Measurements from ENCODE around the gene ENDOG.
"Not testable (repeated sequence)": the region's sequence is repeated elsewhere in the genome, so short reads cannot be mapped to it uniquely, and the experiment has no call there.

The ENDOG gene

GRCh38 chr9:128863647-128864046 is 45.3 kb downstream of the ENDOG start:
- Histone ChIP-seq H3K27me3 (ENCODE audit: control insufficient read depth in 3 of 3, insufficient read depth in 3 of 3, low read depth in 1 of 3, low read length in 3 of 3) (no peaks in the 10 kb centered on the region), H3K23ac (ENCODE audit: low read depth, low read length, poor library complexity) (no peak overlapping the region), H3K14ac (ENCODE audit: low read length) (no peak overlapping the region), H3K4me3 (ENCODE audit: low read length in 2 of 2) (no peak overlapping the region), H3K9ac (ENCODE audit: low read depth, low read length, poor library complexity) (no peak overlapping the region), H3K4me2 (ENCODE audit: insufficient read depth, low read length, poor library complexity, severe bottlenecking) (no peak overlapping the region), H2BK5ac (ENCODE audit: low read length) (no peak overlapping the region), H4K8ac (ENCODE audit: low read depth, low read length) (no peak overlapping the region), H2AFZ (ENCODE audit: low read length) (peak overlapping the region; percentile 66), H2BK15ac (ENCODE audit: low read length) (no peak overlapping the region), H2BK120ac (ENCODE audit: low read depth, low read length) (no peak overlapping the region), H3K9me3 (replicated peaks in 1 of 2; ENCODE audit: control insufficient read depth in 2 of 2, insufficient read depth in 1 of 2, low read depth in 1 of 2, low read length in 2 of 2) (no peaks in the 10 kb centered on the region), H3K18ac (ENCODE audit: low read length) (no peak overlapping the region), H3K36me3 (replicated peaks in 1 of 2; ENCODE audit: control insufficient read depth in 2 of 2, insufficient read depth in 2 of 2, low read length in 2 of 2) (no peaks in the 10 kb centered on the region), H4K91ac (ENCODE audit: low read depth, low read length, poor library complexity) (no peak overlapping the region), H2AK5ac (ENCODE audit: low read depth, low read length) (no peak overlapping the region), H2BK12ac (ENCODE audit: low read length) (no peak overlapping the region), H3K27ac (replicated peaks; ENCODE audit: low read length) (no peak overlapping the region), H3K4me1 (ENCODE audit: control insufficient read depth in 2 of 2, insufficient read depth in 1 of 2, low read depth in 1 of 2, low read length in 2 of 2) (peaks cover 2 to 3% of the 10 kb centered on the region in 2 donors), H3K79me1 (ENCODE audit: low read depth, low read length) (peaks cover 2% of the 10 kb centered on the region), H3K4ac (ENCODE audit: low read length) (no peak overlapping the region)
- DNase-seq (ENCODE audit: low spot score), result peak; percentile 65
- no CpG with 5 or more reads among the region's 10 CpGs for WGBS, 2 donors (ENCODE audit: extremely low coverage in 2 of 2, insufficient read length in 2 of 2, insufficient replicate concordance in 1 of 2)

DNA sequence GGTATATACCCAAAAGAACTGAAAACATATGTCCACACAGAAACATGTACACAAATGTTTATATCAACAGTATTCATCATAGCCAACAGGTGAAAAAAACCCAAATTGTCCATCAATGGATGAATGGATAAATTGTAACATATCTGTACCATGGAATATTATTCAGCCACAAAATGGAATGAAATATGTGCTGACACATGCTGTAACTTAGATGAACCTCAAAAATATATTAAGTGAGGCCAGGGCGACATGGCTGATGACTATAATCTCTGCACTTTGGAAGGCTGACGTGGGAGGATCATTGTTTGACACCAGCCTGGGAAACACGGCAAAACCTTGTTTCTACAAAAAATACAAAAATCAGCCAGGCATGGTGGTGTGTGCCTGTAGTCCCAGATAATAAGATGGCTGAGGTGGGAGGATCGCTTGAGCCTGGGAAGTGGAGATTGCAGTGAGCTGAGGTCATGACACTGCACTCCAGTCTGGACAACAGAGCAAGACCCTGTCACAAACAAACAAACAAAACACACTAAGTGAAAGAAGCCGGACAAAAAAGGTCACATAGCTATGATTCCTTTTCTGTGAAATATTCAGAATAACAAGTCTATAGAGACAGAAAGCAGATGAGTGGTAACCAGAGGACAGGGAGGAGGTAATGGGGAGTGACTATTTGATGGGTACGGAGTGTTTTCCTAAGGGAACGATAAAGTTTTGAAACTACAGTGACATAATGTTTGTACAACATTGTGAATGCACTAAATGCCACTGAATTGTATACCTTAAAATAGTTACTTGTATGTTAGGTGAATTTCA is 52.0 kb downstream of the ENDOG start:
- no peak overlapping the region for H3K9ac ChIP-seq (ENCODE audit: low read depth, low read length, poor library complexity)
- H2BK5ac ChIP-seq (ENCODE audit: low read length), result no peak overlapping the region

DNA sequence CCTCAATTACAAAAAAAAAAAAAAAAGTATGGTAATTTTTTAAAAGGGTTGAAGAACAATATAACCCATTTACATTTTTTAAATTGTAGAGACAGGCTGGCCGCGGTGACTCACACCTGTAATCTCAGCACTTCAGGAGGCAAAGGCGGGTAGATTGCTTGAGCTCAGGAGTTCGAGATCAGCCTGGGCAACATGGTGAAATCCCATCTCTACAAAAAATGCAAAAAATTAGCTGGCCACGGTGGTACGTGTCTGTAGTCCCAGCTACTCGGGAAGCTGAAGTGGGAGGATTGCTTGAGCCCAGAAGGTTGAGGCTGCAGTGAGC is 52.6 kb downstream of the ENDOG start:
- H2BK5ac ChIP-seq (ENCODE audit: low read length); H2BK120ac ChIP-seq (ENCODE audit: low read depth, low read length); H3K27ac ChIP-seq (replicated peaks; ENCODE audit: low read length); H3K36me3 ChIP-seq (replicated peaks in 1 of 2; ENCODE audit: control insufficient read depth in 2 of 2, insufficient read depth in 2 of 2, low read length in 2 of 2); H2AK5ac ChIP-seq (ENCODE audit: low read depth, low read length); H4K8ac ChIP-seq (ENCODE audit: low read depth, low read length); H3K4ac ChIP-seq (ENCODE audit: low read length); H3K9ac ChIP-seq (ENCODE audit: low read depth, low read length, poor library complexity); H3K18ac ChIP-seq (ENCODE audit: low read length); H3K4me2 ChIP-seq (ENCODE audit: insufficient read depth, low read length, poor library complexity, severe bottlenecking); H3K9me3 ChIP-seq (replicated peaks in 1 of 2; ENCODE audit: control insufficient read depth in 2 of 2, insufficient read depth in 1 of 2, low read depth in 1 of 2, low read length in 2 of 2); H3K14ac ChIP-seq (ENCODE audit: low read length); H2BK15ac ChIP-seq (ENCODE audit: low read length); H3K23ac ChIP-seq (ENCODE audit: low read depth, low read length, poor library complexity); H3K27me3 ChIP-seq (ENCODE audit: control insufficient read depth in 3 of 3, insufficient read depth in 3 of 3, low read depth in 1 of 3, low read length in 3 of 3); H3K4me1 ChIP-seq (ENCODE audit: control insufficient read depth in 2 of 2, insufficient read depth in 1 of 2, low read depth in 1 of 2, low read length in 2 of 2); DNase-seq (ENCODE audit: low spot score); H3K4me3 ChIP-seq (ENCODE audit: low read length in 2 of 2); H2AFZ ChIP-seq (ENCODE audit: low read length); H4K91ac ChIP-seq (ENCODE audit: low read depth, low read length, poor library complexity); H3K79me1 ChIP-seq (ENCODE audit: low read depth, low read length); H2BK12ac ChIP-seq (ENCODE audit: low read length): not testable (repeated sequence)
- WGBS, 2 donors (ENCODE audit: extremely low coverage in 2 of 2, insufficient read length in 2 of 2, insufficient replicate concordance in 1 of 2), result no CpG with 5 or more reads among the region's 7 CpGs

More for the DNA sequence above, 52.0 kb downstream of the ENDOG start:
- H2AFZ ChIP-seq (ENCODE audit: low read length), result no peak overlapping the region
- no peak overlapping the region for H2BK120ac ChIP-seq (ENCODE audit: low read depth, low read length)
- DNase-seq (ENCODE audit: low spot score), result no peak
- no peak overlapping the region for H3K18ac ChIP-seq (ENCODE audit: low read length)
- no peak overlapping the region for H4K8ac ChIP-seq (ENCODE audit: low read depth, low read length)
- H3K4ac ChIP-seq (ENCODE audit: low read length), result no peak overlapping the region
- no peak overlapping the region for H3K4me3 ChIP-seq (ENCODE audit: low read length in 2 of 2)
- no peaks in the 10 kb centered on the region for H3K9me3 ChIP-seq (replicated peaks in 1 of 2; ENCODE audit: control insufficient read depth in 2 of 2, insufficient read depth in 1 of 2, low read depth in 1 of 2, low read length in 2 of 2)
- no peak overlapping the region for H4K91ac ChIP-seq (ENCODE audit: low read depth, low read length, poor library complexity)
- no CpG with 5 or more reads among the region's 7 CpGs for WGBS, 2 donors (ENCODE audit: extremely low coverage in 2 of 2, insufficient read length in 2 of 2, insufficient replicate concordance in 1 of 2)
- H3K27ac ChIP-seq (replicated peaks; ENCODE audit: low read length), result no peak overlapping the region
- H3K23ac ChIP-seq (ENCODE audit: low read depth, low read length, poor library complexity), result no peak overlapping the region
- peaks cover 0 to 8% of the 10 kb centered on the region in 2 donors for H3K36me3 ChIP-seq (replicated peaks in 1 of 2; ENCODE audit: control insufficient read depth in 2 of 2, insufficient read depth in 2 of 2, low read length in 2 of 2)
- no peak overlapping the region for H2AK5ac ChIP-seq (ENCODE audit: low read depth, low read length)
- no peak overlapping the region for H2BK15ac ChIP-seq (ENCODE audit: low read length)
- no peak overlapping the region for H3K14ac ChIP-seq (ENCODE audit: low read length)
- H3K4me1 ChIP-seq (ENCODE audit: control insufficient read depth in 2 of 2, insufficient read depth in 1 of 2, low read depth in 1 of 2, low read length in 2 of 2), result no peaks in the 10 kb centered on the region
- H3K79me1 ChIP-seq (ENCODE audit: low read depth, low read length), result no peaks in the 10 kb centered on the region
- H2BK12ac ChIP-seq (ENCODE audit: low read length), result no peak overlapping the region
- H3K27me3 ChIP-seq (ENCODE audit: control insufficient read depth in 3 of 3, insufficient read depth in 3 of 3, low read depth in 1 of 3, low read length in 3 of 3), result no peaks in the 10 kb centered on the region
- no peak overlapping the region for H3K4me2 ChIP-seq (ENCODE audit: insufficient read depth, low read length, poor library complexity, severe bottlenecking)
